ENCODE data around the gene DES.
A peak's percentile ranks its signal among the peaks of the same experiment; 100 is the strongest.

- peak; percentile 11 to 57 for TF ChIP-seq POLR2A (IDR thresholded peaks at IDR 0.05)
- TF ChIP-seq, protein P1, sequence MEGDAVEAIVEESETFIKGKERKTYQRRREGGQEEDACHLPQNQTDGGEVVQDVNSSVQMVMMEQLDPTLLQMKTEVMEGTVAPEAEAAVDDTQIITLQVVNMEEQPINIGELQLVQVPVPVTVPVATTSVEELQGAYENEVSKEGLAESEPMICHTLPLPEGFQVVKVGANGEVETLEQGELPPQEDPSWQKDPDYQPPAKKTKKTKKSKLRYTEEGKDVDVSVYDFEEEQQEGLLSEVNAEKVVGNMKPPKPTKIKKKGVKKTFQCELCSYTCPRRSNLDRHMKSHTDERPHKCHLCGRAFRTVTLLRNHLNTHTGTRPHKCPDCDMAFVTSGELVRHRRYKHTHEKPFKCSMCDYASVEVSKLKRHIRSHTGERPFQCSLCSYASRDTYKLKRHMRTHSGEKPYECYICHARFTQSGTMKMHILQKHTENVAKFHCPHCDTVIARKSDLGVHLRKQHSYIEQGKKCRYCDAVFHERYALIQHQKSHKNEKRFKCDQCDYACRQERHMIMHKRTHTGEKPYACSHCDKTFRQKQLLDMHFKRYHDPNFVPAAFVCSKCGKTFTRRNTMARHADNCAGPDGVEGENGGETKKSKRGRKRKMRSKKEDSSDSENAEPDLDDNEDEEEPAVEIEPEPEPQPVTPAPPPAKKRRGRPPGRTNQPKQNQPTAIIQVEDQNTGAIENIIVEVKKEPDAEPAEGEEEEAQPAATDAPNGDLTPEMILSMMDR (IDR thresholded peaks at IDR 0.05), result peak; percentile 69 to 92 (median 82)
Observed at GRCh38 chr2:219388121-219388906, 29.9 kb upstream of the DES start.

Data from Peyer's patch (tissue), 4 donors.